ENCODE results near the gene ALK.

ALK gene

DNA sequence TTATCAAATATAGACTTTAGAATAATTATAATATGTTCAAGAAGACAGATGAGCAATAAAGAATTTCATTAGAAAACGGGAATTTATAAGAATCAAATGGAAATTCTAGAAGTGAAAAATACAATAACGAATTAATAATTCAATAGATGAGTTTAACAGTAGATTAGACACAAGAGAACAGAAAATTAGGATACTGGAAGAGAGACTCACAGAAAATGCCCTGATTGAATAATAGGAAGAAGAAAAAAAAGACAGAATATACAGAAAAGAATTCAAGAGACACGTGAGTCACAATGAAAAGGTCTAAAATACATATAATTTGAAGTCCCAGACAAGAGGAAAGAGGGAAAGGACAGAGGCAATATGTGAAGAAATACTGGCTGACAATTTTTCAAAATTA is 451.4 kb downstream of the ALK start:
- TF ChIP-seq, protein P1, sequence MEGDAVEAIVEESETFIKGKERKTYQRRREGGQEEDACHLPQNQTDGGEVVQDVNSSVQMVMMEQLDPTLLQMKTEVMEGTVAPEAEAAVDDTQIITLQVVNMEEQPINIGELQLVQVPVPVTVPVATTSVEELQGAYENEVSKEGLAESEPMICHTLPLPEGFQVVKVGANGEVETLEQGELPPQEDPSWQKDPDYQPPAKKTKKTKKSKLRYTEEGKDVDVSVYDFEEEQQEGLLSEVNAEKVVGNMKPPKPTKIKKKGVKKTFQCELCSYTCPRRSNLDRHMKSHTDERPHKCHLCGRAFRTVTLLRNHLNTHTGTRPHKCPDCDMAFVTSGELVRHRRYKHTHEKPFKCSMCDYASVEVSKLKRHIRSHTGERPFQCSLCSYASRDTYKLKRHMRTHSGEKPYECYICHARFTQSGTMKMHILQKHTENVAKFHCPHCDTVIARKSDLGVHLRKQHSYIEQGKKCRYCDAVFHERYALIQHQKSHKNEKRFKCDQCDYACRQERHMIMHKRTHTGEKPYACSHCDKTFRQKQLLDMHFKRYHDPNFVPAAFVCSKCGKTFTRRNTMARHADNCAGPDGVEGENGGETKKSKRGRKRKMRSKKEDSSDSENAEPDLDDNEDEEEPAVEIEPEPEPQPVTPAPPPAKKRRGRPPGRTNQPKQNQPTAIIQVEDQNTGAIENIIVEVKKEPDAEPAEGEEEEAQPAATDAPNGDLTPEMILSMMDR (IDR thresholded peaks at IDR 0.05), result no peak

DNA sequence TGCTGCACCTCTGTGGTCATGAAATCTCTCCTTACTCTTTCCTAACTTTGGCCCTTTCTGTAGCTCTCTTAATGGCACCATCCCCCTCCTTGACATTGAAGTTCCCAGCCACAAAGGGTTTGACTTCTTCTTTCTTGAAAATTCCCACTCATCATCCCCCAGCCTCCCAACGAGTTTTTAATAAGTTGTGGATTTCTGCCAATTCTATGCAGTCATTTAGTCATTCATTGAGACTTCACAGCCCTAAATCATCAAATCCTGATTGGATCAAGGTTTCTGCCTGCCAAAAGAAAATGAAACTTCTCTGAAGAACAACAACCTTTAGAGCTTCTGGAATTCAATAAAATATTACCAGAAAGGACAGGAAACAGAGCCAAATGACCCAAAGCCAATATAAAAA is 451.9 kb downstream of the ALK start:
- TF ChIP-seq, protein P1 (IDR thresholded peaks at IDR 0.05), result no peak

DNA sequence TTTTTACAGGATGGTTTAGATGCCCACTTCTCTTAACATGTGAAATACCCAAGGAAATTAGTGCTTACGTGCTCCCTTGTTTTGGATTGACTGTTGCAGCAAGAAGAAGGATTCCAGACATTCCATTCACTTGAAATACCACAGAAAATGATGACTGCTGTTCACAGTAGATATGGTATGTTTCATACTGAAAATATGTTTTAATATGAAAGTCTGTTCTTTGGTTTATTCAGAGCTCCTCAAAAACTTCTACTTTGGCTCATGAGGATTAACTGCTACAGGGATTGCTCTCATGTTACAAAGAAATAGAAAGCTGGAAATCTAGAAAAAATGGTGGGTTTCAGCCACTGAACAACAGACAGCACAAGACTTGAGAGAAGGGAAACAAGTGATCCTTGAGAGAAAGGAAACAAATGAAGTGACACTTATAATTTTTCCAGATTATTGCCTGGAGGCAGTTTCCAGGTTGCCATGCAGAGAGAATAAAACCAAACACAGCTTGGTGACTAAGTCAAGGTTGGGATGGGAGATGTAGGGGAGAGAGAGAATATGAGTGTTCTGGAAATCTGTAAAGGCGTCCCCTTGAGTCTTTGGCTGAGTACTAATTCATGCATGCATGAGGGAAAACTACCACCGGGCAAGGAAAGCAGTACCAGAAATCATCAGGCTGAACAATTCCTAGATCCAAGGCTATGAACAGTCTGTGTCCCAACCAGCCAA is 458.0 kb downstream of the ALK start:
- TF ChIP-seq, protein P1 (IDR thresholded peaks at IDR 0.05), result no peak

DNA sequence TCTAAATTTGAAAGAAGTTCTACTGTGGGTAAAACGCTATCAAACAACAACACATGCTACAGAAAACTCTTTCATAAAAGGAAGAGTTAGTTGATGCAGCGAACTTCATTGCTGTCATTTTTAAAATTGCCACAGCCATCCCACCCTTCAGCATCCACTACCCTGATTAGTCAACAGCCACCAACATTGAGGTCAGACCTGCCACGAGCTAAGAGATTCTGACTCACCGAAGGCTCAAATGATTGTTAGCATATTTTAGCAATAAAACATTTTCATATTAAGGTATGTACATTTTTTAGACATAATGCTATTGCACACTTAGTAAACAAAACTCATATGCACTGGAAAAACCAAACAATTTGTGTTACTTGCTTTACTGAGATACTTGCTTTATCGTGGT is 459.1 kb downstream of the ALK start:
- TF ChIP-seq, protein P1 (IDR thresholded peaks at IDR 0.05), result no peak

DNA sequence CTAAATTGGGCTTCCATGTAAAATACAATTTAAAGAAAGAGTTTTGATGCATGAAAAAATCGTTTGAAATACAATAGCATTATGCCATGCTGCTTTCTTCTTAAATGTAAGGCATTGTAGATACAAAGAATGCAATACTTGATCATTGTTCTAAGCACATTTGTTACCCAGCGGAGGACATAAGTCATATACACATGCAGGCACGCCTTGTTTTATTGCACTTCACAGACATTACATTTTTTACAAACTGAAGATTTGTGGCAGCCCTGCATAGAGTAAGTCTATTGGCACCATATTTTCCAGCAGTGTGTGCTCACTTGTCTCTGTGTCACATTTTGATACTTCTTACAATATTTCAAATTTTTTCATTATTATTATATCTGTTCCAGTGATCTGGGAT is 461.2 kb downstream of the ALK start:
- TF ChIP-seq, protein P1 (IDR thresholded peaks at IDR 0.05), result no peak

DNA sequence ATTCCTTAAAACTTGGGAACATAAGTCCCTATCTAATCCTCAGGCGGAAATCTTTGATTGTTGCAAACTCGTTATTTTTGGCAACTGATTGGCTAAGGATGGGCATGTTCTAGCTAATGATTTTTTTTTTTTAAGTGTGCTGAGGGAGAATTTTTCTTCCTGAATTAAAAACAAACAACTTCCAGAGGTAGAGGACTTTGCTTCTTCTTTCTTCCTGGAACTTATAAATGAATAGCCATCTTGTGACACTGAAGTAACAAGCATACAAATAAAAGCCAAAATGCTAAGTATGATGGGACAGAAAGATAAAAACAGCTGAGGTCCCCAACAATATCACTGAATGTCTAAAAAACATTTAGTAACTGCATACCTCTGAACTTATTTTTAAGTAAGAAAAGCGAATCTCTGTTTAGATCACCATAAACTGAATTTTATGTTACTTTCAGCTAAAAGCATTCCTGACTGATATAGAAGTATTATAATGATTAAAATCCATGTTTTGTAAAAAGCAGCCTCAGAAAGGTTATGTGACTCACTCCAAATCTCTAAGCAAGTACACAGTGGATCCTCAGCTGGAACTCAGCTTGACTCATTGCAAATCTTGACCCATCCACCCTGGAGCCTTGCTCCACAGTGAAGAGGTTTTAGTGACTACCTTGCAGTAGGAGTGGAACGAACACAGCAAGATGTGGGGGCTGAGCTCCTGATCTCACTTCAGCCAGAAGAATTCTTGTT is 461.8 kb downstream of the ALK start:
- TF ChIP-seq, protein P1 (IDR thresholded peaks at IDR 0.05), result no peak

DNA sequence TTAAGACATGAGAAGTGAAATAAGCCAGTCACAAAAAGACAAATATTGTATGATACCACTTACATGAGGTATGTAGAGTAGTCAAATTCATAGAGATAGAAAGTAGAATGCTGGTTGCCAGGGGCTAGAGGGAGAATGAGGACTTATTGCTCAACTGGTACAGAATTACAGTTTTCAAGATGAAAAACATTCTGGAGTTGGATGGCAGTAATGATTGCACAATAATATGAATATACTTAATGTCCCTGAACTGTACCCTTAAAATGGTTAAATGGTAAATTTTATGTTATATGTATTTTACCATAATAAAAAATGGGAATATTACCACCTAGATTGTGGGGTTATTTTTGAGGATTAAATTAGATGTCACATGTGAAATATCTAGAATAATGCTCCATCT is 465.0 kb downstream of the ALK start:
- TF ChIP-seq, protein P1 (IDR thresholded peaks at IDR 0.05), result no peak

All from LNCAP (cell line).